Measurements from ENCODE around the gene AGAP1. TPM values are rescaled to one million over a fixed set of nuclear protein-coding genes. Genes with fewer than 3 reads are reported as not detected.

Gene AGAP1
- total RNA-seq, 1 donor from 2014 or later: 39.4 TPM

- Histone ChIP-seq H3K9ac (ENCODE audit: low read length) (no peak overlapping the region), H3K36me3 (ENCODE audit: insufficient read depth, low read length) (no peaks in the 10 kb centered on the region), H3K4me1 (ENCODE audit: insufficient read depth, low read length) (no peaks in the 10 kb centered on the region), H3K4me2 (ENCODE audit: low read length) (no peak overlapping the region), H2AFZ (ENCODE audit: low read depth, low read length) (no peak overlapping the region), H3K79me2 (ENCODE audit: insufficient read depth, low read length) (no peaks in the 10 kb centered on the region), H4K20me1 (ENCODE audit: insufficient read depth, low read length) (no peaks in the 10 kb centered on the region), H3K27ac (ENCODE audit: low read depth, low read length) (no peak overlapping the region), H3K27me3 (ENCODE audit: insufficient read depth, low read length) (no peaks in the 10 kb centered on the region), H3K9me3 (ENCODE audit: insufficient read depth, low read depth, low read length) (no peaks in the 10 kb centered on the region), H3K4me3 (ENCODE audit: insufficient read depth, low read depth, low read length) (no peak overlapping the region)
- Mint-ChIP-seq H3K27me3 (ENCODE audit: low read depth, unreplicated experiment) (no peaks in the 10 kb centered on the region), H3K27ac (ENCODE audit: unreplicated experiment) (no peak overlapping the region), H3K9me3 (ENCODE audit: unreplicated experiment) (no peaks in the 10 kb centered on the region), H3K36me3 (ENCODE audit: low read depth, unreplicated experiment) (peaks cover 11% of the 10 kb centered on the region), H3K4me3 (ENCODE audit: unreplicated experiment) (no peak overlapping the region), H3K4me1 (ENCODE audit: low read depth, unreplicated experiment) (no peaks in the 10 kb centered on the region)
- no peak for TF ChIP-seq CTCF (IDR thresholded peaks at IDR 0.05; ENCODE audit: insufficient read depth, low read depth, low read length)
- no peak for TF ChIP-seq EZH2 (IDR thresholded peaks at IDR 0.05; ENCODE audit: insufficient read depth, low read length)
- DNase-seq (ENCODE audit: low read depth) (no peak), FAIRE-seq (no peak)
Measured at GRCh38 chr2:235848946-235849345, 355.1 kb downstream of the AGAP1 start.

- Histone ChIP-seq H2AFZ (ENCODE audit: low read depth, low read length) (no peak overlapping the region), H3K36me3 (ENCODE audit: insufficient read depth, low read length) (no peaks in the 10 kb centered on the region), H3K4me2 (ENCODE audit: low read length) (no peak overlapping the region), H3K79me2 (ENCODE audit: insufficient read depth, low read length) (no peaks in the 10 kb centered on the region), H3K9me3 (ENCODE audit: insufficient read depth, low read depth, low read length) (no peaks in the 10 kb centered on the region), H3K4me3 (ENCODE audit: insufficient read depth, low read depth, low read length) (no peak overlapping the region), H3K9ac (ENCODE audit: low read length) (no peak overlapping the region), H3K4me1 (ENCODE audit: insufficient read depth, low read length) (no peaks in the 10 kb centered on the region), H3K27me3 (ENCODE audit: insufficient read depth, low read length) (no peaks in the 10 kb centered on the region), H3K27ac (ENCODE audit: low read depth, low read length) (no peak overlapping the region), H4K20me1 (ENCODE audit: insufficient read depth, low read length) (no peaks in the 10 kb centered on the region)
- H3K4me3 Mint-ChIP-seq (ENCODE audit: unreplicated experiment): no peak overlapping the region
- H3K36me3 Mint-ChIP-seq (ENCODE audit: low read depth, unreplicated experiment): peaks cover 9% of the 10 kb centered on the region
- no peak overlapping the region for H3K27ac Mint-ChIP-seq (ENCODE audit: unreplicated experiment)
- DNase-seq (ENCODE audit: low read depth): no peak
- FAIRE-seq: no peak
- no peaks in the 10 kb centered on the region for H3K27me3 Mint-ChIP-seq (ENCODE audit: low read depth, unreplicated experiment)
- peaks cover 1% of the 10 kb centered on the region for H3K4me1 Mint-ChIP-seq (ENCODE audit: low read depth, unreplicated experiment)
- TF ChIP-seq EZH2 (IDR thresholded peaks at IDR 0.05; ENCODE audit: insufficient read depth, low read length) (no peak), CTCF (IDR thresholded peaks at IDR 0.05; ENCODE audit: insufficient read depth, low read depth, low read length) (no peak)
- no peaks in the 10 kb centered on the region for H3K9me3 Mint-ChIP-seq (ENCODE audit: unreplicated experiment)
Measured at GRCh38 chr2:235849489-235849888, 355.6 kb downstream of the AGAP1 start.

GRCh38 chr2:235850289-235850688 is 356.4 kb downstream of the AGAP1 start:
- Histone ChIP-seq H3K4me3 (ENCODE audit: insufficient read depth, low read depth, low read length) (no peak overlapping the region), H3K4me2 (ENCODE audit: low read length) (no peak overlapping the region), H3K79me2 (ENCODE audit: insufficient read depth, low read length) (no peaks in the 10 kb centered on the region), H3K27me3 (ENCODE audit: insufficient read depth, low read length) (no peaks in the 10 kb centered on the region), H3K9ac (ENCODE audit: low read length) (no peak overlapping the region), H3K9me3 (ENCODE audit: insufficient read depth, low read depth, low read length) (no peaks in the 10 kb centered on the region), H3K4me1 (ENCODE audit: insufficient read depth, low read length) (no peaks in the 10 kb centered on the region), H4K20me1 (ENCODE audit: insufficient read depth, low read length) (no peaks in the 10 kb centered on the region), H2AFZ (ENCODE audit: low read depth, low read length) (no peak overlapping the region), H3K27ac (ENCODE audit: low read depth, low read length) (no peak overlapping the region), H3K36me3 (ENCODE audit: insufficient read depth, low read length) (no peaks in the 10 kb centered on the region)
- H3K27me3 Mint-ChIP-seq (ENCODE audit: low read depth, unreplicated experiment): no peaks in the 10 kb centered on the region
- peaks cover 3% of the 10 kb centered on the region for H3K4me1 Mint-ChIP-seq (ENCODE audit: low read depth, unreplicated experiment)
- no peak for FAIRE-seq
- peaks cover 9% of the 10 kb centered on the region for H3K36me3 Mint-ChIP-seq (ENCODE audit: low read depth, unreplicated experiment)
- no peaks in the 10 kb centered on the region for H3K9me3 Mint-ChIP-seq (ENCODE audit: unreplicated experiment)
- DNase-seq (ENCODE audit: low read depth): no peak
- TF ChIP-seq CTCF (IDR thresholded peaks at IDR 0.05; ENCODE audit: insufficient read depth, low read depth, low read length): no peak
- TF ChIP-seq EZH2 (IDR thresholded peaks at IDR 0.05; ENCODE audit: insufficient read depth, low read length): no peak
- no peak overlapping the region for H3K27ac Mint-ChIP-seq (ENCODE audit: unreplicated experiment)
- no peak overlapping the region for H3K4me3 Mint-ChIP-seq (ENCODE audit: unreplicated experiment)
